GM21515 (cell line): ENCODE results near the gene RGS7BP.

Experiments used
- ATAC-seq: cut with Tn5 transposase; IDR thresholded peaks from one replicate; pipeline ENCODE4 v1.9.1; 2021; ENCODE audit not compliant: unreplicated experiment

RGS7BP gene

DNA sequence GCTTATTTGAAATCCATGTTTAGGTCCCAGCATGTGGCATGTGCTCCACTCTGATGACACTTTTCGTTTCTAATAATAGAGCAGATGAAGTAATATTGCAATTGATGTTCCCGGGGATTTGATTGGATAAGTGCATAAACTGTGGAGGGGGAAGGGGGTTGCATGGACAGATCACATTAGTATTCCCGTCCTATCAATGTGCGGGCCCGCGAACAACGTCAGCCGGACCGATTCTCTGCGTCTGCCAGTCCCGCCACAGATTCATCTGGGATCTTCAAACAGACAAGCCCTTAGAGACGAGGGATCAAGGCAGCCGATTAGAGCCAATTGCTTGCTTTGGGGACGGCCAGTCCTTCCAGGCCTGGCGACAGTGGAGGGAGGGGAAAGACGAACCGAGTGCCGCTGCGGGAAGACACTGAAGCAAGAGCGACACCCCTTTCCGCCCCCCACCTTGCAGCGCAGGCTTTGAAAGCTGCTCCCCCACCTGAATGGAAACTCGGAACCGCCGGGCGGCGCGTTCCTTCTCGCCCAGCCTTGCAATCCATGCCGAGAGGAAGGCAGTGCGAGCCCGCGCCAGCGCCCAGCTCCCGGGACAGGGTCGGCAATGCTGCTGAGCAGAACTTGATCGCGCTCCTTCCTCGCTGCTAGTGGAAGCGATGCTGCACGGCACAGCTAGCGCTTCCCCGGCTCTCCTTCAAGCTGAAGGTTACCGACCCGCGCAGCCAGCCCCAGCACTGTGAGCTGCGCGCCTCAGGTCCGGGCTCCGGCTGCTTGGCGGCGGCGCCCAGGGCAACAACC, at the start of gene RGS7BP:
Gene RGS7BP, plus strand, starts transcription at position 247 of the 798 bp plus-strand sequence. CDS start 610 bp downstream, outside the sequence.
- no peak for ATAC-seq

DNA sequence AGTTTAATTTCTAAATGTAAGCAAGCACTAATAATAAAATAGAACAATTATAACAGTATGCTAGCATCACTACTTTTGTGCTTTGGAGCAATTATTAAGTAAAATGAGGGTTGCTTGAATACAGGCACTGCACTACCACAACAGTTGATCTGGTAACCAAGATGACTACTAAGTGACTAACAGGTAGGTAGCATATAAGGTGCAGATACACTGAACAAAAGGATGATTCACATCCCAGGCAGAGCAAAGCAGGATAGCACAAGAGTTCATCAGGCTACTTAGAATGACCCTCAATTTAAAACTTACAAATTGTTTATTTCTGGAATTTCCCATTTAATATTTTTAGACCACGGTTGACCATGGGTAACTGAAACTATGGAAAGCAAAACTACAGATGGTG, 48.0 kb upstream of the RGS7BP start:
- no peak for ATAC-seq

DNA sequence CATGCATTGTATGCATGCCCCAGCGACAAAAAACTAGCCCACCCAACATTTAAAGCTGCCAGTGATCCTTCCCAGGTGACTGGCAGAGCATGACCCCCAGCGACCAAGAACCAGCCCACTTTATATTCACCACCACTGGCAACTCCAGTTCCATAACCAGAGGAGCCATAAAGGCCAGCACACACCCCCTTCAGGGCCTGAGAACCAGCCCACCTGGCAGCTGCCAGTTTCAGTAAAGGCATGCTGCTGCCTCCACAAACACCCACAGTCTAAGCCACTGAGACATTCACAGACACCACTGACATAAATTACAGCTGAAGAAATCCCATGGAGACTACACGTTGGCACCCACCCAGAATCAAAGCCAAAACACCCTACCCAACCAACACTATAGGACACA, 46.9 kb upstream of the RGS7BP start:
- ATAC-seq = no peak

DNA sequence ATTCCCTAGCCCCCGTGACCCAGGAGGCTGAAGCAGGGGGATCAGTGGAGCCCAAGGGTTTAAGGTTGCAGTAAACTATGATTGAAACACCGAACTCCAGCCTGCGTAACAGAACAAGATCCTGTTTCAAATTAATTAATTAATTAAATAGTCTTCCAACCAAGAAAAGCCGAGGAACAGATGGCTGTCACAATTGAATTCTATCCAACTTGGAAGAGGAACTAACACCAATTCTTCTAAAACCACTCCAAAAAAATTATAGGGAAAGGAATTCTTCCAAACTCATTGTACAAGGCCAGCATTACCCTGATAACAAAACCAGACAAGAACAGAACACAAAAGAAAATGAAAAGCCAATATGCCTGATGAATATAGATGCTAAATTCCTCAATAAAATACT, 43.4 kb upstream of the RGS7BP start:
- no peak for ATAC-seq

DNA sequence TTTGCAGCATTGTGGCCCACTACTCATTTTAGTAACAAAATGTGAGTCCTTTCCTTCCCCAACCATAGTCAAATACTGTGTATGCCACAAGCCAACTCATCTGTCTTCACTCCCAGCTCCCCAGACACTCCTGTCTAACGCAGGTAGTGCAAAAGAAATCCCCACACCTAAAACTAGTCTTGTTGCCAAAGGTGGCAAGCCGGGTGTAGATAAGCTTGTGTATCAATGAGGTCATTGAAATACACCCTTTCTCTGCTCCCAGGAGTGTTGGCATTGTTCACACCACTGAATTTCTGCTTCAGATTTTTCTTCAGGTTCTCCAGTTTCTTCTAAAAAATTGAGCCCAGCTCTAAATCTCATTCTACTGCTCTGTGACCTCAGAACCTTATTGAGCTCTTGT, 19.7 kb upstream of the RGS7BP start:
- ATAC-seq = no peak

DNA sequence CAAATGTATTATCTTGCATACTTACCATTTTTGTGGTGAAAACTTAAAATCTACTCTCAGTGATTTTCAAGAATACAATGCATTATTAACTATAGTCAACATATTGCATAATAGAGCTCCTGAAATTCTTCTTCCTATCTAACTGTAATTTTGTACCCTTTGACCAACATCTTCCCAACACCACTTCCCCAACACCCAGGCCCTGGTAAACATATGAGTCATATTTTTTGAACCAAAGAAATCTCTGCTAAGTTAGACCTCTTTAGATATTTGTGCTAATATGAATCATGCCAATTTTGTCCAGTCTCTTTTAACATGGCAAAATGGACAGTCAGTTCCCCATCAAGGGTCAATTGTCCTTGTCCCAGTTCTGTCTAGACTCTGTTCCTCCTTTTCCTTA, 18.5 kb upstream of the RGS7BP start:
- no peak for ATAC-seq

DNA sequence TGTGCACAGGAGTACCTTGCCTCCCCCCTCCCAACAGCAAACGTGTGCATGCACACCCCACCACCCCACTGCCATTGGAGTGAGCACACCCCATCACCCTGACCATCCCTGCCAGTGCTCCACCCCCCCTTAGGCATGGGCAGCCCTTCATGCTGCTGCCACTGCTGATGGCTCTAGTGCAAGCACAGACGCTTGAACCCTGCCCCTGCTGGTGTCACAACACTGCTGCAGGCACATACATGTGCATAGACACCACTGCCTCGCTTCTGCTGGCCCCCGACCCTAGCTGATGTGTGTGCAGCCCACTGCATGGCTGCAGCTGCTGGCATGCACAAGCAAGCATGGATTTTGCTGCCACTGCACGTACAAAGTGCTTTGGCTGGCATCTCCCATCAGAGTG, 16.0 kb upstream of the RGS7BP start:
- ATAC-seq = no peak

DNA sequence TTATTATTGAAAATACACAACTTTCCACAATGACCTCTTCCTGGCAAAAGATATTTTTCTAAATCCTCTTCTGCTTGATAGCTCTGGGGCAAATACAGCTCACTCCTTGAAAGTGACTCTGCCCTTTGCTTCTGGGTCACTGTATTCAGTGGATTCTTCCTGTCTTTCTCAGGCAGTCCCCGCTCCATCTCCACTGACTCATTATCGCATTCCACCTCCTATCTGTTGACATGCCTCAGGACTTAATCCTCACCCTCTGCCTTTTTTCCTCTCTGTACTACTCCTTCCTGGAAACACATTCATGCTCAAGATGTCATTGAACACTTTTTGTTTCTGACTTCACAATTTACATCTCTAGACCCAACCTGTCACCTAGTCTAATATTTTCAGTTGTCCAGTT, 8.4 kb upstream of the RGS7BP start:
- no peak for ATAC-seq

DNA sequence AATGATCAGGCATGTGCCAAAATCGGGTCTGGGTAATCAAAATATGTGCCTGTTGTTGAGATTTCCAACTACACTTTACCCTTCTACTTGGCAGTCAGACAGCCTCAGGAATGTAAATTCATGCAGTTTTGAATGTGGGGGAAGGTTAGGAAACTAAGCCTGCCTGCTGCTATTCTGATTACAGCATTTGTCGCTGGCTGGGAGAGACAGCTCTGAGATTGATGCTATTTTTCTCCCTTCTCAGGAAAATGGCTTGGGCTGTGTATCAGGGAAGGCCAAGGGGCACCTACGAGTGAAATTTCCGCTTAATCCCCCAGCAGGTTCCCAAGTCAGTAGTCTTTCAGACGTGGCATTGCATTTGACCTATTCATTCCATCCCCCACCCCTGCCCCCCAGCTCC, 3.6 kb upstream of the RGS7BP start:
- ATAC-seq = no peak

DNA sequence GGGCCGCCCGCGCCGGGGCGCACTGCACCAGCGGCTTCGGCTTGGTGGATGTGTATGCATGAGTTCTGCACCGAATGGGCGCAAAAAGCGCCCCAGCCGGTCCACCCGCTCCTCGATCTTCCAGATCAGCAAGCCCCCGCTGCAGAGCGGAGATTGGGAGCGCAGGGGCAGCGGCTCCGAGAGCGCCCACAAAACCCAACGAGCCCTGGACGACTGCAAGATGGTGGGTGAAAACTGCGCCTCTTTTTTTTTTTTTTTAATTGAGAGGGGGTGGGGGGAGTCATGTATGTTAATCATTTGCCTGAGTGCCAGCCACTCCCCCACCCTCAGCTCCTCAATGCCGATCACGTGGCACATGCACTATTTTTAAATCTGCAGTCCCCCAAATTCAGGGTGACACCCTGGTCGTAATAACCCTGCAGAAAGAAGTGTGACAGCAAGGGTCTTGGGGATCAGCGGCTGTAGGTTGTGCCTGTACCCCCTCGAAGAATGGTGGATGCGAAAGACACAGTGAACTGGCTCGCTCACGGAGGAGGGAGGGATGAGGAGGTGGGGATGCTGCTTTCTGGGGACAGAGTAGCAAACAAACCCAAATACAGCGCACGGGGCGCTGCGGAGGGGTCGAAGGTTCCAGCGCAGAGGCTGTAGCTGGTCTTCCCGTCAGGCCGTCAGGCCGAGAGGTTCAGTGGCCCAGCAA, 900 bp downstream of the RGS7BP start:
- ATAC-seq = no peak

DNA sequence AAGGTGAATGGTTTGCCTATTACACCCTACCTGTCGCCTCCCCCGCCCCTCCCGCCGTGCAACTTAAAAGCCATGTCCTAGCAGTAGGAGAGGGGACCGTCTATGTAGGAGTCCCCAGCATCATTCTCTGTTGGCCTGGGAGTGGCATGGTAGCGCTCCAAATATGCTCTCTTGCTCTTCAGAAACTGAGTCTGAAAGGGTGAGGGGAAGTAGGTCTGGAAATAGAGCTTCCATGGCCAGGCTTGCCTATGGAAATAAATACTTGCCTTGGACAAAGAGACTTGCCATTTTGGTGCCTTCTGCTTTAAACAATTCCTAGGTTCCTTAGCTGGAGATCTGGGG, 1.4 kb downstream of the RGS7BP start:
- no peak for ATAC-seq

DNA sequence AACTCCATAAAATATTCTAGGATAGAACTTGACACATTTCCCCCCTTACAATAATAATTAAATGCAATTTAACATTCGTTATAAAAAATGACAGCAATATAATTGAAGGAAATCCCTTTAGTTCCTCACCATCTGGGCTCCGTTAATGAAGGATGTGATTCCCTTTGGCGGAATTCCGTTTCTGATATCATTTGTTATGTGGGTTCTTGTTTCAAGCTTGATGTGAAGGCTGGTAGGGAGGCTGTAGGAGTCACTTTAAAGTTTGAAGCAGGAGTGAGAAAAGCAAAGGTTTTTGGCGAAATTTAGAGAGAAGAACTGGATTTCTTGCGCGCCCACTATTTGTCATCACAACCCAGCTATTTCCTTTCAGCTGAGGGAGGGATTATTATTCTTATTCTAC, 4.0 kb downstream of the RGS7BP start:
- ATAC-seq = no peak

DNA sequence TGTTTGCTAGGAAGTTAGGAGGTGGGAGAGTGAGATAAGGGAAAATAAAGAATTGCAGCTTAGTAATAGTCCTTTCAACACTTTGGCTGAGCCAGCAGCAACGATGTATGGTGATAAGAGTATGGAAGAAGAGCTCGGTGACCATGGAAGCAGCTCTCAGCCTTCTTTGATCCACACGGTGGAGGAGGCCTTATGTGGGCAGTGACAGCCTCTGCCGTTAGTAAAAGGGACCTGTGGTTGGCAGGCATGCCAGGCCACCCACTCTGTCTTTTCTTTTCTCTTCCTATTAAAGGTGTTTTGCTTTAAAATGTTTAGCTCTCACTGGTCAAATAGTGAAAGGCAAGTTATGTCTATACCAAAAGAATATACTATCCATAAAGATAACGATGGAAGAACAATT, 7.7 kb downstream of the RGS7BP start:
- ATAC-seq = no peak

DNA sequence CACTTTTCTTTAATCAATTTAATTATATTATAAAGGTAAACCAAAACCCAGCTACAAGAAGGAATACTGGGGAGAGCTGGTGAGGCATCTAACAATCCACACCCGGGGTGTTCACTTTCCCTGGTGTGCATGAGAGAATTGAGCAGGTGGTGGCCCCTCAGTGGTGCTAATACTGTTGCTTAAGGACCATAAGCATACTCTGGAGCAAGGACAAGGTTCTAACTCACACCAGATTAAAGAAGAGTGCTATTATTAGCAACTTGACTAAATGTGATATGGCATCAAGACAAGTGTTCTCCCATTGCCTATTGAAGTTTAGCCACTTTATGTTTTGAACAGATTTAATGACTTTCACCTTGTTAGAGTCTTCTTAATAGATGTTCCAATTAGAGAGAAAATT, 8.8 kb downstream of the RGS7BP start:
- no peak for ATAC-seq

DNA sequence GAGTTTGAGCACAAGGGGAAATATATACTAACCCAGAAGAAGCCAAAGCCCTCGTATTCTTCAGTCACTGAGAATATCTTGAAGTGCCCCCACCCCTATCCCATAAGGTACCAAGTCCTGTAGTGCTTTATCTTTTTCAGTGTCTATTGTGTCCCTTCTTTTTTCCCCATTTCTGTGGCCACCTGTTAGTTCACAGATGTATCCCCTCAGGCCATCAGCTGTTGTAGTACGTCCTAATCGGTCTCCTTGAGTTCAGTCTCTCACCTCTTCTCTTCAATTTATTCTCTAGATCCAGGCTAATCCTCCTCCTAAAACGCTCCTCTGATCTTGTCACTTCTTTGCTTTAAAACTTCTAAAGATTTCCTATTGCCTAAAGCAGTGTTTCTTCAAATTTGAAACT, 10.4 kb downstream of the RGS7BP start:
- ATAC-seq = no peak

DNA sequence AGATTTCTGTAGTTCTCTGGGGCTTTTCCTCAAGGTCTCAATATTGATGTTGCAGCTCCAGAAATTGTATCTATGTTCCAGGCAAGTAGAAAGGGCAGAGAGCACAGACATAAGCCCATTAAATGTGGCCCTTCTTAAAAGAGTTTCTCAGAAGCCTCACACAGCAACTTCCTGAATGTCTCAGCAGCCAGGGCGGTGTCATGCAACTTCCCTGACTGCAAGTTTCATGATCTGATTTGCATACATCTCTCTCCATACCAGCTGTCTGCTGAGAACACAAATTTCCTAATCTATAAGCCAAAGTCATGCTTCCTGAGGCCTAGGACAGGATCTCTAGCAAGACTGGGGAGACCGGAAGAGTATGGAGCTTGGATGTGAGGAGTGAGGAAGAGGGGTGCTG, 13.0 kb downstream of the RGS7BP start:
- ATAC-seq = peak; percentile 87

DNA sequence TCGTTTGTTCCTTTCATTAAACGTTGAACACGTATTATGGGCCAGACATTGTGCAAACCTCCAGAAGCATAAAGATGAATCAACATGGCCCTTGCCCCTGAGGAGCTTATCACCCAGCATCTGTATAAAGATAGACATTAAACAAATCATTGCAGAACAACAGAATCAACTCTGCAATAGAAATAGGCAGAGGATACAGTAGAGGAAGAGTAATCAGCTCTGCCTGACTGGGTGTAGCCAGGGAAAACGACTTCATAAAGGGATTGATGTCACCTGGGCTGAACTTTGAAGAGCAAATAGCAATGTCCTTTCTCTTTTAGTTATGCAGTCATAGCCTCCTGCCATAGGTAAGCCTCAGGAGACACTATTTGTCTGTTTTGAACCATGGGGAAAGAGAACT, 13.4 kb downstream of the RGS7BP start:
- peak; percentile 5 for ATAC-seq

DNA sequence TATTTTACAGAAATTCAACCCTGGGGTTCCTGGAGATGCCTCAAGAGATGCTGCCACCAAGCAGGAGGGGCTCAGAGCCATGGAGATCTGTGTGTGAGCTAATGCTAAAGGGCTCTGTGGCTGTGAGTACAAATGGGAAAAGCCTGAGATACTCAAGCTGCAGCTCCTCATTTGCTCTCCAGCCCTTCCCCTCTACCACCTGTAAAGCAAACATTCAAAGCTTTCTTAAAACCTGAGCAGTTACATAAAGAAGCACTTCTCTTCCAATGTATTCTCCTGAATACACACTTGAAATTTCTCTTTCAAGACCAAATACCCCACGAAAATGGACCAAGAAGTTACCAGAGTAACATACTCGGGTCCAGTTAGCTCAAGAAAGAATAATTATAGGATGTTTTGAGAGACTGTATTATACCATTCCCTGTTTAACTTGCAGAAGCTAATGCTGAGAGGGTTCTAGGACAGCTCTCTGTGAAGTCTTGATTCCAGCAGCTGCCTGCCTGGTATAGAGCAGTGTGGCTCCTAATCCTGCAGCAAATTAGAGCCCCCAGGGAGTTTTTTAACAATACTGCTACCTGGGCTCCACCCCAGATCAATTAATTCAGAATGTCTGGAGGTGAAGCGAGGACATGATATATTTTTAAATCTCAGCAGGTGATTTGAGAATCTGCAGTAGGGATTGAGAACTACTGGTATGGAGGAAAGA, 21.1 kb downstream of the RGS7BP start:
- no peak for ATAC-seq

DNA sequence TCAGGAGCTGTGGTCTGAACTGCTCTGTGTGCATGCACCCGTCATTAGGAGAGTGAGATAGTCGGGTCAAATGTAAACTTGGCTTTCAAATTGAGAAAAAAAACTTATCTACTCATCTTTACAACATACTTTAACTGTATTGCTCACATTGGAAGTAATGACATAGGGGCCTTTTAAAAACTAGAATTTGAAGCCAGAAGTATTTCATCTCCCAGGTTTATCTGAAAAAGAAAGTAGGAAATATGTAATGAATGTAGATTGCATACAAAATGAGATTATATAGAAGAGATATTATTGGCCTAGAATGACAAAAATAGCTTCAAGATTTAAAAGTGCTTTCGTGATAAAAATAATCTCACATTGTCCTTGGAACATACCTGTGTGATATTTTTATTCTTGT, 24.3 kb downstream of the RGS7BP start:
- no peak for ATAC-seq

DNA sequence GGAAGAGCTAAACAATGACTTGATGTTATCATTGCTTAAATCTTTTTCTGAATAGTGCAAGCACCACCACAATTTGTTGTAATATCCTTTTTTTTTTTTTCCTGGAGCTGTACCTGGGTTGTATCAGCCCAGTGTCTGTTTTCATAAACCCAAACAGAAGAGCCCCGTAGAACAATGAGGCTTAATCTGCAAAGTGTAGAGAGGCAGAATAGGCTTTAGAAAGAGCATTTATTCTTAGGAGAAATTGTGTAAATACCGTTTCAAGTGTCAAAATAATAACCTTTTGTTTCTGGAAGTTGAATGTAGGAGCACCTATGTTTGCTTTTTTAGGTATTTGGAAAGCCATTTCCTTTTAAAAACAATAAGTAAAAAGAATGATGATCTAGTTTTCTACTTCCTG, 26.4 kb downstream of the RGS7BP start:
- ATAC-seq = no peak

DNA sequence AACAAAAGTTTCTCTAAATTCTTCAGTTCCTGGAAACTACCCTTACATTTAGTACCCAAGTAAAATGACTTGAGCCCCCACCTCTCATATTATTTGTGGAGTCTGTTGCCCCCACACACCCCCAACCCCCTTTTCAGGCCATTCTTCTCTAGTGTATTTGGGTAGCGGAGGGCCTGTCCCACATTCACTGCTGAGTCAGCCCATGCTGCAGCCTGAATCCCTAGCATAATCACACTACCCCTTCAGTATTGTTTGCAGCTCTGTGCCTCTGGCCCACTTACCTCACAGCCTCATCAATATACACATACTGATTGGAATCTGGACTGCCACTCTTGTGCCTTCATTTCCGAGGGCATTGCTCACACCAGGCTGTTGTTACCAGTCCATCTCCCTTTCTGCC, 26.8 kb downstream of the RGS7BP start:
- ATAC-seq = no peak

DNA sequence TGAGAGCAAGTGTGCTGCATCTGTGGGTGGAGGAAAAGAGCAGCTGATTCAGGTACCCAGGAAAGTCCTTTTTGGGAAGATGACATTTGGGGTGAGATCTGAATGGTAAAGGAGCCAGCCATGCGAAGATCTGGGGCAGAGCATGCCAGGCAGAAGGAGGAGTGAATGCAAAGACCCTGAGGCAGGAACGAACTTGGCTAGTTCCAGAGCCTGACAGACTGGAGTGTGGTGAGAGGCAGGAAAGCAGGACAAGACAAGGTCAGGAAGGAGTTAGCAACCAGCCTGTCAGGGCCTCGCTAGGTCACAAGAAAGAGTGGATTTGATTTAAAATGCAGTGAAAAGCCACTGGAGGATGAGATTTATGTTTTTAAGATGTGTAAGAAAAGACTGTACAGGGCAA, 28.2 kb downstream of the RGS7BP start:
- no peak for ATAC-seq
